ENCODE results near the gene EPAS1. TPM values are rescaled to one million over a fixed set of nuclear protein-coding genes. Genes with fewer than 3 reads are reported as not detected.

Gene EPAS1
- total RNA-seq, 1 donor from 2014 or later, result 0.15 TPM

DNA sequence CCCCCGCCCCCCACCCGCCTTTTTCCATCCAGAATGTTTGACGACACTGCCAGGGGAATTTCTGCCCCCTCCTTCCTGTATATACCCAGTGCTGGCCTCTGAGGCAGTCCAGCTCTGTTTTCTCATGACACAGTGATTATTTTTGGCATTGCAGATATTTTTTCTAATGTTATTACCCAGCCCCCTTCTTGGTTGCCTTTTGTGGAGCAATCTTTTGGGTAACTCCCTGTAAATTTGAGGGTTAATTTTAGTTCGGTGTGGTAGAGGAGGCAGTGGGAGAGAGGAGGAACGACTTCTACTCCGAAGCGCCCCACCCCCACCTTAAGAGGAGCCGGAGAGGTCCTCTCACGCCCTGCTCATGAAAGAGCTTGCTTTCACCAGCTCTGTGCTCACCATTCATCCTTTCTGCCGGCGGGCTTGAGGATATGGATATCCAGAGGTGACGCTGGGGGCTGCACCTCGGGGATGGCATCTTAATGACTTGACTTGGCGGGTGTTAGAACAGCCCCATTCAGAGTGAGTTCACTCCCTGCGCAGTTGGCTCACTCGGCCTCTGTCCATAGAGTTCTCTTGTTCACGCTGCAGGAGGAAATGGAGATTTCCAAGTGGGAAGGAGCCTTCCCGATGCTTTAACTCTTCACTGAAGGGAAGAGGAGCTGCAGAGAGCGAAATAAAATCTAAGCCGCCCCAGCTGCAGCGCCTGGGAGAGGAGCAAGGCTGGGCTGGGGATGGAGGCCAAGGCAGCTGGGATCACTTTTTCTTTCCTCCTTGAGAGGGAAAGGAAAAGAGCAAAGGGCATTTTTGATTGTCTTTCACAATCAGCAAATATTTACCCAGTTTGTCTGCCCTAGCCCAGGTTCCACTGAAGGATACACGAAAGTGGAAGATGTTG, 38.4 kb downstream of the EPAS1 start:
- Histone ChIP-seq H3K27ac (no peak overlapping the region), H3K4me1 (peaks cover 15% of the 10 kb centered on the region), H3K9me3 (ENCODE audit: low read depth) (no peaks in the 10 kb centered on the region), H3F3A (ENCODE audit: low read depth) (no peaks in the 10 kb centered on the region), H2AFZ (replicated peaks) (peak overlapping the region; percentile 93), H3K36me3 (no peaks in the 10 kb centered on the region), H3K27me3 (no peaks in the 10 kb centered on the region), H3K4me2 (peak overlapping the region; percentile 56), H4K20me1 (ENCODE audit: low read depth) (no peaks in the 10 kb centered on the region), H3K79me2 (ENCODE audit: low read depth) (no peaks in the 10 kb centered on the region), H3K9ac (no peak overlapping the region), H3K4me3 (peak overlapping the region; percentile 8)
- Mint-ChIP-seq H3K27ac (peak overlapping the region; percentile 31), H3K4me3 (peak overlapping the region; percentile 3), H3K27me3 (ENCODE audit: insufficient read depth, low read depth) (peaks cover 8% of the 10 kb centered on the region), H3K36me3 (no peaks in the 10 kb centered on the region), H3K9me3 (peaks cover 9% of the 10 kb centered on the region), H3K4me1 (peaks cover 64% of the 10 kb centered on the region)
- DNase-seq (ENCODE audit: low spot score), result peak; percentile 57
- no peak for TF ChIP-seq EZH2 (IDR thresholded peaks at IDR 0.05)
- TF ChIP-seq, protein P1, sequence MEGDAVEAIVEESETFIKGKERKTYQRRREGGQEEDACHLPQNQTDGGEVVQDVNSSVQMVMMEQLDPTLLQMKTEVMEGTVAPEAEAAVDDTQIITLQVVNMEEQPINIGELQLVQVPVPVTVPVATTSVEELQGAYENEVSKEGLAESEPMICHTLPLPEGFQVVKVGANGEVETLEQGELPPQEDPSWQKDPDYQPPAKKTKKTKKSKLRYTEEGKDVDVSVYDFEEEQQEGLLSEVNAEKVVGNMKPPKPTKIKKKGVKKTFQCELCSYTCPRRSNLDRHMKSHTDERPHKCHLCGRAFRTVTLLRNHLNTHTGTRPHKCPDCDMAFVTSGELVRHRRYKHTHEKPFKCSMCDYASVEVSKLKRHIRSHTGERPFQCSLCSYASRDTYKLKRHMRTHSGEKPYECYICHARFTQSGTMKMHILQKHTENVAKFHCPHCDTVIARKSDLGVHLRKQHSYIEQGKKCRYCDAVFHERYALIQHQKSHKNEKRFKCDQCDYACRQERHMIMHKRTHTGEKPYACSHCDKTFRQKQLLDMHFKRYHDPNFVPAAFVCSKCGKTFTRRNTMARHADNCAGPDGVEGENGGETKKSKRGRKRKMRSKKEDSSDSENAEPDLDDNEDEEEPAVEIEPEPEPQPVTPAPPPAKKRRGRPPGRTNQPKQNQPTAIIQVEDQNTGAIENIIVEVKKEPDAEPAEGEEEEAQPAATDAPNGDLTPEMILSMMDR (IDR thresholded peaks at IDR 0.05), result no peak

DNA sequence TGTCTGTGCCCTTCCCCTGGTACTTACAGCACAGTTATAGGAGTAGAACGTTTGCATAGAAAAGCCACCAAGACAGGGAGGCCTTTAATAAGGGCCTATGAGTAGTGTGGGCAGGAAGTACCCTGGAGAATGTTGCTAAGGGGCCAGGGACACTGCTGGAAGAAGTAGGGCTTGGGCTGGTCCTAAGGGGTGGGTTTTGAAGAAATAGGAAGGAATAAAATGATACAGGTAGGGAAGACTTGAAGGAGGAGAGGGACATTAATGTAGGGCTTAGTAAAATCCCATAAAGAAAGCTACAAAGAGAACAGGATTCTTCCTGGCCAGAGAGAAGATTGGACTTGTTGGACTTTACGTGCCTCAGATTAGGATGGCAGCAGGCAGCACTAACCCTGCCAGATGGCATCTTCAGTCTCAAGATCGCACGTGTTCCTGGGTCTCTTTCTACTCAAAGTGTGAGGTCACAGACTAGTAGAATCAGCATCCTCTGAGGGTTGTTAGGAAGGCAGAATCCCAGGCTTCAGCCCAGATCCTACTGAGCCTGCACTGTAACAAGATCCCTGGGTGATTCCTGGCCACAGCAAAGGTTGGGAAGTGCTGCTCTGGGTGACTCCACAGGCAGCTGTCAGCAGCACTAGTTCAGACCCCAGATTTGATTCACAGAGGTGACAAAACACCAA, 39.2 kb downstream of the EPAS1 start:
- Histone ChIP-seq H2AFZ (replicated peaks) (peak overlapping the region; percentile 93), H3K4me2 (peak overlapping the region; percentile 56), H3K36me3 (no peaks in the 10 kb centered on the region), H3K4me3 (no peak overlapping the region), H3K9ac (no peak overlapping the region), H3K4me1 (peaks cover 15% of the 10 kb centered on the region), H3K27me3 (no peaks in the 10 kb centered on the region), H3K9me3 (ENCODE audit: low read depth) (no peaks in the 10 kb centered on the region), H3K79me2 (ENCODE audit: low read depth) (no peaks in the 10 kb centered on the region), H3K27ac (no peak overlapping the region), H3F3A (ENCODE audit: low read depth) (no peaks in the 10 kb centered on the region), H4K20me1 (ENCODE audit: low read depth) (no peaks in the 10 kb centered on the region)
- Mint-ChIP-seq H3K9me3 (peaks cover 9% of the 10 kb centered on the region), H3K4me3 (no peak overlapping the region), H3K36me3 (no peaks in the 10 kb centered on the region), H3K27me3 (ENCODE audit: insufficient read depth, low read depth) (peaks cover 8% of the 10 kb centered on the region), H3K4me1 (peaks cover 59% of the 10 kb centered on the region), H3K27ac (no peak overlapping the region)
- no peak for DNase-seq (ENCODE audit: low spot score)
- TF ChIP-seq EZH2phosphoT487 (IDR thresholded peaks at IDR 0.05) (no peak), EZH2 (IDR thresholded peaks at IDR 0.05) (no peak)
- TF ChIP-seq, protein P1 (IDR thresholded peaks at IDR 0.05), result no peak

DNA sequence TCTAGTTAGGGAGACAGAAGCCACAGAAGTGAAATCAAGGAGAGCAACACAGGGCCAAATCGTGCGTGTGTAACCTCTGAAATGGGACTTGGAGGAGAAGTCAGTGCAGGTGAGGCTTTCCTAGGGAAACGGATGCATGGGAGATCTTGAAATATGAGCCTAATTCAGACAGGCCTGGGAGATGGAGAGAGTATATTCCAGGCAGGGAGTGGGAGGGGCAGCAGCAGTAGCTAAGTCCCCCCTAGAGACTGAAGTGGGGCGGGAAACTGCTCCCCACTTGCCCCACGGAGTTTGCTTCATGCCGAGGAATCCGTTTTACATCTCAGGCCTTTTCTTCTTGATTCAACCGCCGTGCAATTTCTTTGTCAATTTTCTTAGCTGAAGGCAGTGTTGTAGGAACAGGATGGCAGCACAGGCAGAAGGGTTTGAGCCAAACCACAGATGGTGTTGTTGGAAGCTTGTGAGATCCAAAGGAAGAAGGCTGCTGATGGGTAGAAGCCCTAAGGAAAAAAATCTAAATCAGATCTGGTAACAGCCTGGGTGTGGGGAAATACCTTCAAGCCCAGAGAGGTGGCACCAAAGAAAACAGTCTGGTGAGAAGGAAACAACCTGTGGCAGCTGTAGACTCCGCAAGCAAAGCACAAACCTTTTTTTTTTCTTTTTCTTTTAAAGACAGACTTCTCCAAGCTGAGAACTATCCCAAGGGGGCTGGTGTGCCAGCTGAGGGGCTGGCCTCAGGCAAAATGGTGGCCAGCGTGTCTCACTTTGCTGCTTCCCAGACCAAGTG, 40.2 kb downstream of the EPAS1 start:
- DNase-seq (ENCODE audit: low spot score), result no peak
- no peaks in the 10 kb centered on the region for H4K20me1 ChIP-seq (ENCODE audit: low read depth)
- no peak overlapping the region for H3K27ac ChIP-seq
- Mint-ChIP-seq H3K4me3 (no peak overlapping the region), H3K27me3 (ENCODE audit: insufficient read depth, low read depth) (peaks cover 8% of the 10 kb centered on the region), H3K27ac (no peak overlapping the region), H3K4me1 (peaks cover 49% of the 10 kb centered on the region), H3K36me3 (no peaks in the 10 kb centered on the region), H3K9me3 (peaks cover 9% of the 10 kb centered on the region)
- no peaks in the 10 kb centered on the region for H3K36me3 ChIP-seq
- H3K9ac ChIP-seq, result no peak overlapping the region
- H3F3A ChIP-seq (ENCODE audit: low read depth), result no peaks in the 10 kb centered on the region
- peaks cover 18% of the 10 kb centered on the region for H3K4me1 ChIP-seq
- TF ChIP-seq EZH2 (IDR thresholded peaks at IDR 0.05) (no peak), EZH2phosphoT487 (IDR thresholded peaks at IDR 0.05) (no peak)
- TF ChIP-seq, protein P1 (IDR thresholded peaks at IDR 0.05), result no peak
- H3K4me3 ChIP-seq, result no peak overlapping the region
- H3K79me2 ChIP-seq (ENCODE audit: low read depth), result no peaks in the 10 kb centered on the region
- no peak overlapping the region for H3K4me2 ChIP-seq
- H3K27me3 ChIP-seq, result no peaks in the 10 kb centered on the region
- no peaks in the 10 kb centered on the region for H3K9me3 ChIP-seq (ENCODE audit: low read depth)
- no peak overlapping the region for H2AFZ ChIP-seq (replicated peaks)
